ENCODE results near the gene SMARCD1.

Gene SMARCD1

DNA sequence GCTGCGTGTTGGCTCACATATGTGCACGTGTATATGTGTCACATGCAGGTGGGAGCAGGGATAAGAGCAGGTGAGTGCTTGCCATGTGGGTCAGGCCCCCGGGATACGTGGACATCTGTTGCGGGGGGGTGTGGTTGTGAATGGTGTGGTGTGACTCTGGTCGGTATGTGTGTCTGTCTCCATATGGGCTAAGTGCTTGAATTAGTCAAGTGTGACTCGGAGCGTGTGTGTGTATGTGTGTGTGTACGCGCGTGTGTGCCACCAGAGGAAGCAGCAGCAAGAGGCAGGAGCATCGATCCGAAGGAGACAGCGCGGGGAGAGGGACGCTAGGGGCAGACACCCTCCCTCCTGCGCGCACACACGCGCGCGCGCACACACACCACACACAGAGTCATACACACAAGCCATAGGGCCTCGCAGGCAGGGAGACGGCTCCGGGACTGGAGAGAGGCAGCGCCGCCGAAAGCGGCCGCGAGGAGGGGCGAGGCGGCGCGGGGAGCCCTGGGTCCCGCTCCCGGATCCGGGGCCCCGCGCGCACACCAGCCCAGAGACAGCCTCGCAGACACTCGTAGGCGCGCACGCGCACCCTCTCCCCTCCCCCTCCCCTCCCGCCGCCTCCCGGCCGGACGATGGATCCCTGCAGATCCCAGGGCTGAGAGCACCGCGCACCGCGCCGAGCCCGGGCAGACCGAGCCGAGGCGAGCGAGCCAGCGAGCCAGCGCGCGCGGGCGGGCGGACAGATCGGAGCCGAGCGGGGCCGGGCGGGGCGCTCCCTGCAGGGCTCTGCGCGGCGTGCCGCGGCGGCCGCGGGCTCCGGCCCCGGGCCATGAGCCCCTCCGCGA is 27.9 kb upstream of the SMARCD1 start, which contains the start of gene ASIC1:
ASIC1 (plus strand) TSS at position 597 of the 842 bp plus-strand sequence. CDS start 1,171 bp downstream, outside the sequence.
- DNase-seq, result peak; percentile 87

- DNase-seq, result no peak
Observed at GRCh38 chr12:50057896-50058670, 27.1 kb upstream of the SMARCD1 start.

DNA sequence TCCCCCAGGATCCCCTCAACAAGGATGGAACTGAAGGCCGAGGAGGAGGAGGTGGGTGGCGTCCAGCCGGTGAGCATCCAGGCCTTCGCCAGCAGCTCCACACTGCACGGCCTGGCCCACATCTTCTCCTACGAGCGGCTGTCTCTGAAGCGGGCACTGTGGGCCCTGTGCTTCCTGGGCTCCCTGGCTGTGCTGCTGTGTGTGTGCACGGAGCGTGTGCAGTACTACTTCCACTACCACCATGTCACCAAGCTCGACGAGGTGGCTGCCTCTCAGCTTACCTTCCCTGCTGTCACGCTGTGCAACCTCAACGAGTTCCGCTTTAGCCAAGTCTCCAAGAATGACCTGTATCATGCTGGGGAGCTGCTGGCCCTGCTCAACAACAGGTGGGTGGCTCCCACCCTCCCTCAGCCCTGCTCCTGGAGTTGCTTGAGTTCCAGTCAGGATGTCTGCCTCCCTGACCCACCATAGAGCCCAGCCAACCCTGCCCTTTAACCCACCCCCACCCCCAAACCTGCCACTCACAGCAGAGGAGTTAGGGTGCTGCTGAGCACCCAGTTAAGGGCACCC is 26.3 kb upstream of the SMARCD1 start:
- no peak for DNase-seq

DNA sequence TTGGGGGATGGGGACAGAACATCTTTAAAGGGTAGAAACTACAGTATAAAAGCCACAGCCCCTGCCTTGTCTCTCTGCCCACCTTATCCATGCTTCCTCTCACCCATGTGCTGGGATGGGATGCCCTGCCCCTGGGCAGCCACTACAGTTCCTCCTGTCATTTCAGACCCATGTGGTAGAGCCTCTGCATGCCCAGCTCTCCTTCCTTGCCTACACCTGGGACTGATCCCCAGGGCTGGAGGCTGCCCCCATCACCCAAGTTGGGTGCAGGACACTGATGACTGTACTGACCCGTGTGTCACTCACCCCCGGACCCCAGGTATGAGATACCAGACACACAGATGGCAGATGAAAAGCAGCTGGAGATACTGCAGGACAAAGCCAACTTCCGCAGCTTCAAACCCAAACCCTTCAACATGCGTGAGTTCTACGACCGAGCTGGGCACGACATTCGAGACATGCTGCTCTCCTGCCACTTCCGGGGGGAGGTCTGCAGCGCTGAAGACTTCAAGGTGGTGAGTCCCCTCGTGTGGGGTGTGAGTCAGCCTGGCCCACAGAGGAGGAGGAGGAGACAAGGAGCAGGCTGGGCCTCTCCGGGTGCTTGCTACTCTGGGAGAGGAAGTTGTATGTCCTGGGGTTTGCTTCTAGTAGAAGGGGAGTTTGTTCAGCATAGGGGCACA is 25.6 kb upstream of the SMARCD1 start:
- DNase-seq, result no peak

- no peak for DNase-seq
Observed at GRCh38 chr12:50060120-50060468, 25.0 kb upstream of the SMARCD1 start.

GRCh38 chr12:50061171-50061570 is 24.0 kb upstream of the SMARCD1 start:
- no peak for DNase-seq

- no peak for DNase-seq
Observed at GRCh38 chr12:50061946-50062686, 23.0 kb upstream of the SMARCD1 start.

GRCh38 chr12:50062728-50063460 is 22.2 kb upstream of the SMARCD1 start:
- DNase-seq, result peak; percentile 70

- no peak for DNase-seq
Observed at GRCh38 chr12:50065726-50066310, 19.3 kb upstream of the SMARCD1 start.

- DNase-seq, result no peak
Observed at GRCh38 chr12:50066402-50066801, 18.7 kb upstream of the SMARCD1 start.

DNA sequence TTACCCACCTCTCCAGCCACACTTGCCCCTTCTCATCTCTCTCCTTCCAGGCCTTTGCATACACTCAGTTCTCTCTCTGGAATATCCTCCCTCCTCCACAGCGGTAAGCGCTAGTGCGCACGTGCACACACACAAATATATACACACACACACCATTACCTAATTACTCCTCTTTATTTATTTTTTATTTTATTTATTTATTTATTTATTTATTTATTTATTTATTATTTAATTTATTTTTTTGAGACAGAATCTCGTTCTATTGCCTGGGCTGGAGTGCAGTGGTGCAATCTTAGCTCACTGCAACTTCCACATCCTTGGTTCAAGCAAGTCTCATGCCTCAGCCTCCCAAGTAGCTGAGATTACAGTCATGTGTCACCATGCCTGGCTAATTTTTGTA is 16.1 kb upstream of the SMARCD1 start:
- DNase-seq, result no peak

DNA sequence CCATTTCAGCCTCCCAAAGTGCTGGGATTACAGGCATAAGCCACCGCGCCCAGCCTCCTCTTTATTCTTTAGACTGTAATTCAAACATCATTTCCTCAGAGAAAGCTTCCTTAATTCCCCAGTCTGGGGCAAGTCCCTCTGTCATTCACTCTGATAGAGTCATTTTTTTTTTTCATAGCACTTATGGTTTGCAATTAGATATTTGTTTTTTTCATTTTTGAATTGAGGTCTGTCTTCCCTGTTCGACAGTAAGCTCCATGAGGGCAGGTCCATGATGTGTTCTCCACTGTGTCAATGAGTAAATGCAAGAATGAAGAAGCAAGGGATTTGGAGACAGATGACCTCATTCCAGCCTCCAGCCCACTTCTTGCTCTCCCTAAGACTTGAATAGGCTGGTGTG is 15.6 kb upstream of the SMARCD1 start:
- DNase-seq, result no peak

DNA sequence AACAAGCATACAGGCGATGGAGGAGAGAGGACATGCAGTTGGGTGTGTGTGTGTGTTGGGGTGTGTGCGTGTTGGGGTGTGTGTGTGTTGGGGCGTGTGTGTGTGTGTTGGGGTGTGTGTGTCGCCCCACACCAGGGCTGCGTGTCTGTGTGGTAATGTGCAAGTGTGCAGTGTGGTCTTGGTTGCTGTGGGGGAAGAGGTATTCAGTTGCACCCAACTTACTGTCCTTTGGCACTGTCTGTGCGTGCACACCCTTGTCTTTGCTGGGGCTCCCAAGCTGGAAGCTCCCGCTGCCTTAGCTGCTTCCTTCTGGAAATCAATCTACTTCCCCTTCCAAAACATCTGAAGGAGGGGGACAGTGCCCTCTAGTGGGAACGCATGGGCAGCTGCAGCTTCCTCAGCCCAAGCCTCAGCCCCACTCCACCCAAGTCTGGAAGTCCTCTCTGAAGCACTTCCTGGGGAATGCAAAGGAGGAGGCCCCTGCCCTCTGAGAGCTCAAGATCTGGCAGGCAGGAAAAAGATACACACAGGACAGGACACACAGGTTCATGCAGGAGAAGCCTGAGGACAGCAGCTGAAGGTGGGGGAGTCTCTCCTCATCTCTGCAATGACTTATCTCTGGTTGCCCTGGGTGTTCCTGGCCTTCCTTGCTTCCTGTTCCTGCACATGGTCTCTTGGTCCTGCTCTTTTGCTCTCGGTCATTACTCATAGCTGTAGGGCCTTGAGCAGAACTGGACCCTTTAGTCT is 14.7 kb upstream of the SMARCD1 start:
- peak; percentile 89 for DNase-seq

- no peak for DNase-seq
Observed at GRCh38 chr12:50072198-50072907, 12.8 kb upstream of the SMARCD1 start.

DNA sequence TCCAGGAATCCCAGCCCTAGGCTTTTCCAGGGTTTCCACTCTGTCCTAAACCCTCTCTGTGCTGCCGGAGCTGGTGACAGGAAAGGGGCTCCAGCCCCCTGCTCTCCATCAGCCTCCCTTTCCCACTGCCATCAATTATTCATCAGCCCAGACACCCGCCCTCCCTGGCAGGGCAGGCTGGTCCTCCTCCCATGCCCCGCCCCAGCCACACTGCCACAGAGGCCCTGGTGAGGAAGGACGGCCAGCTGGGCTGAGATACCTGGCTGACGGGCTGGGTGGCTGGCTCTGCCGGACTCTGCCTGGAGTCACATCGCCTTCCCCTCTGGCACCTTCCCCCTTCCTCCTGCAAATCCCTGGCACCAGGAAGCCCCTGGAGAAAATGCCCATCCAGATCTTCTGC is 11.9 kb upstream of the SMARCD1 start:
- no peak for DNase-seq

GRCh38 chr12:50073712-50074111 is 11.4 kb upstream of the SMARCD1 start:
- no peak for DNase-seq

DNA sequence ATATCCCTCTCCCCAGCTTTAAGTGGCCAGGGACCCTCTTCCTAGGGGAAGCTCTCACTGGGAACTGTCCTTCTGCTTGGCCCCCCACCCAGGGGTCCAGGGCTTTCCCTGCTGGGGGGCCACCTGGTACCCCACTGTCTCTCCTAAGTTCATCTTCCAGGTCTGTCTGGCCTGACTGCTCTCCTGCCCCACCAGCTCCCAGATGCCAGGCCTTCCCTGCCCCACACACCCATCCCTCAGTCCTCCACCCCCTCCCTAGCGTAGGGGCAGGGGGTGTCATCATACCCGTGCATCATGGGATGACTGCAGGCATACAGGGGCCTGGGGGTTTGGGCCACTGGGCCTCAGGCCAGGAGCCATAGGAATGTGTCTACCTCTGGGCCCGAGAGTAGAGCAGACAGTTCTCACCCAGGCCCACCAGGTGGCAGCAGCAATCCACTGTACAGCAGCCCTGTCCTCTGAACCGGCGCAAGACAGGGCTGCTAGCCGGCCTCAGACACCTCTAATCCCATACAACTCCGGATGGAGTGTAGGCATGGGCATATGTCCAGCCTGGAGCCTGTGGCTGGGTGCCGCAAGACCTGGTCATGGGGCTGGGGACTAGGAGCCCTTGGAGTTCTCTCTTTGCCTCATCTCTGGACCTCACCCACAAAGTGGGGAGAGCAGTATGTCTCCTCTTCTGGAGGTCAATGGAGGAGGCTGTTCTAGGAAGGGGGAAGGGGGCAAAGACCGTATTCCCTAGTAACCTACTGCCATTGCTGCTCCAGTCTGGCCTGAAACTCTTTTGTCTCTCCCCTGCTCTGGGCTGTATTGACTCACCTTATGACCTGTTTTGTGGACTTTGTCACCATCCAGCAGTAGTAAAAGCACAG is 10.0 kb upstream of the SMARCD1 start:
- DNase-seq, result peak; percentile 88

DNA sequence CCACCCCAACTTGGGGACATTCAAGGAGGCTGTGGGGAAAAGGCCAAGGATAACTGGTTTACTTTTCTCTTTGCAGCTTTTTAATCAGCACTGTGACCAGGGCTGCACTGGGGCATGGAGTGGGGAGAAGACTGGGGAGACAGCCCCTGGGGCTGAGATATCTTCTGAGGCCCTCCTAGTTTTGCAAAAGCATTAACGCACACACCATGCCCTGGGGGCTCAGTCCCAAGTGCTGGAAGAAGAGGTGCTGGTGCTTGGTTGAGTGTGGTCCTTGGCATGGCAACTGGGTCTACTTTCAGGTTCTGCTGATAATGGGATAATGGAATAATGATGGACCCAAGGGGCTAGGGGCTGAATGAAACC is 9.4 kb upstream of the SMARCD1 start:
- no peak for DNase-seq

GRCh38 chr12:50077099-50077498 is 8.0 kb upstream of the SMARCD1 start:
- no peak for DNase-seq

Measured in right forelimb (tissue), 1 donor.